Brain microvascular endothelial cell (primary cell): ENCODE measurements around the gene JUN.

Experiments used
- DNase-seq: peaks from one replicate; pipeline ENCODE4 v3.0.0-alpha.2; 2020
- H3K27ac ChIP-seq: fragments of 250-450 bp; sonication (Bioruptor Pico); 2 replicates; pipeline ENCODE4 v1.5.1; 2020; ENCODE audit warnings: mild to moderate bottlenecking, moderate library complexity
- H3K27me3 ChIP-seq: fragments of 250-450 bp; sonication (Bioruptor Pico); replicated peaks from 2 replicates; pipeline ENCODE4 v1.5.1; 2020; ENCODE audit warnings: mild to moderate bottlenecking
- H3K36me3 ChIP-seq: fragments of 250-450 bp; sonication (Bioruptor Pico); replicated peaks from 2 replicates; pipeline ENCODE4 v1.5.1; 2020; ENCODE audit warnings: mild to moderate bottlenecking
- H3K4me3 ChIP-seq: 2 replicates; pipeline ENCODE4 v1.5.1; 2011; ENCODE audit warnings: low read depth, mild to moderate bottlenecking, control low read depth, low read length, moderate library complexity
- in situ Hi-C: cut with HindIII; loops from 2 replicates; pipeline ENCODE4 v1.10.0; 2017; ENCODE audit warnings: low sequenced_read_pairs, low pct_ligation_motif_present
- TF ChIP-seq, protein P1 (sequence below): IDR thresholded peaks from 2 replicates; pipeline ENCODE4 v1.5.1; 2011; ENCODE audit warnings: low read depth, mild to moderate bottlenecking, moderate library complexity, low read length, control low read depth, inconsistent platforms; ENCODE audit errors: missing control alignments

JUN gene

DNA sequence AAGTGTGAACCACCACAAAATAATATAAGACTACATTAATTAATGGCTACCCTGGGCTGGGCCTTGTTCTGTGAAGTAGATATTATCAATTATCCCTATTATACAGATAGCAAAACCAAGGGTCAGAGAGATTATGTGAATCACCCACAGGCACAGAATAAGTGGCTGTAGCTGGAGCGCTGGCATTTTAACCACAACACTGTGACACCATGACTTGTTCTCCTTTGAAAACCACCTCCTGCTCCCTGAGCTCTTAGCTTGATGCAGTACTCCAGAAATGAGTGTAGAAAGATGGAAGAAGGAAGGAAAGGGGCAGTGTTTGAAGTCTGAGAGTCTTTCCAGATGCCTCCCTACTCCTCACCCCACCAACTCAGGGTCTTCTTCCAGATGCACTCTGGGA is 29.5 kb upstream of the JUN start:
- Histone ChIP-seq H3K27ac (no peak overlapping the region), H3K4me3 (no peak overlapping the region), H3K27me3 (no peaks in the 10 kb centered on the region), H3K36me3 (no peaks in the 10 kb centered on the region)
- no peak for DNase-seq
- TF ChIP-seq, protein P1, sequence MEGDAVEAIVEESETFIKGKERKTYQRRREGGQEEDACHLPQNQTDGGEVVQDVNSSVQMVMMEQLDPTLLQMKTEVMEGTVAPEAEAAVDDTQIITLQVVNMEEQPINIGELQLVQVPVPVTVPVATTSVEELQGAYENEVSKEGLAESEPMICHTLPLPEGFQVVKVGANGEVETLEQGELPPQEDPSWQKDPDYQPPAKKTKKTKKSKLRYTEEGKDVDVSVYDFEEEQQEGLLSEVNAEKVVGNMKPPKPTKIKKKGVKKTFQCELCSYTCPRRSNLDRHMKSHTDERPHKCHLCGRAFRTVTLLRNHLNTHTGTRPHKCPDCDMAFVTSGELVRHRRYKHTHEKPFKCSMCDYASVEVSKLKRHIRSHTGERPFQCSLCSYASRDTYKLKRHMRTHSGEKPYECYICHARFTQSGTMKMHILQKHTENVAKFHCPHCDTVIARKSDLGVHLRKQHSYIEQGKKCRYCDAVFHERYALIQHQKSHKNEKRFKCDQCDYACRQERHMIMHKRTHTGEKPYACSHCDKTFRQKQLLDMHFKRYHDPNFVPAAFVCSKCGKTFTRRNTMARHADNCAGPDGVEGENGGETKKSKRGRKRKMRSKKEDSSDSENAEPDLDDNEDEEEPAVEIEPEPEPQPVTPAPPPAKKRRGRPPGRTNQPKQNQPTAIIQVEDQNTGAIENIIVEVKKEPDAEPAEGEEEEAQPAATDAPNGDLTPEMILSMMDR: no peak
- in situ Hi-C loops: no loop called here

DNA sequence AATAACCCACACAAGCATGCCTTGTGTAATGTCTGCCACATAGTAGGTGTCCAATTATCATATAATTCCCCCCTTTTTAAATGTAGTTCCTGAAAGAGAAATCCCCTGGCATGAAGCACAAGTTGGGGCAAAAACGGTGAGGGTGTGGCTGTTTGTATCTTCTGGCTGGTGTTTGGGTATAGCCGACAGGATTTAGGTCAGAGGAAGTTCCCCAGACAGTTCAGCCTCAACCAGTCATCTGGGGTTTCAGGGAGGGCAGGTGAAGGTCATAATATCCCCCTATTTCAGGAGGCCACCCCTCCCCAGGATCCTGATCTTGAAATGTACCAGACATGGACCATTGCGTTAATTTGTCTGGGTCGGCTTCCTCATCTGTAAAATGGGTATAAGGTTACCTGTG is 29.1 kb upstream of the JUN start:
- no peak for DNase-seq
- TF ChIP-seq, protein P1: no peak
- no peak overlapping the region for H3K4me3 ChIP-seq
- in situ Hi-C loops: no loop called here
- H3K27me3 ChIP-seq: no peaks in the 10 kb centered on the region
- H3K27ac ChIP-seq: no peak overlapping the region
- H3K36me3 ChIP-seq: no peaks in the 10 kb centered on the region

DNA sequence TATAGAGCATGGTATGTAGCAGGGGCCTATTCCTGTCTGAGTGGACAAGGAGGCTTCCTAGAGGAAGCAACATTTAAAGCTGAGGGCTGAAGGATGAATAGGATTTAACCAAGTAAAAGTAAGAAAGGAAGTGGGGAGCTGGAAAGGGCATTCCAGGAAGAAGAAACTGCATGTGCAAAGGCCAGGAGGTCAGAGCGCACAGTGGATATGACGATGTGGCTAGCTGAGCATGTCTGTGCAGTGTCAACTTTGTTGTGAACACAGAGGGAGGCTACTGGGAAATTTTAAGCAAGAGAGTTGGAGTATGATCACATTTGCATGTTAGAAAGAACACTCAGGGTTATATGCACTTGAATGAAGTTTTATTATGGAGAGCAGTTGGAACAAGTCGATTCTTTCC is 28.6 kb upstream of the JUN start:
- Histone ChIP-seq H3K36me3 (no peaks in the 10 kb centered on the region), H3K27ac (no peak overlapping the region), H3K27me3 (no peaks in the 10 kb centered on the region), H3K4me3 (no peak overlapping the region)
- TF ChIP-seq, protein P1: no peak
- DNase-seq: no peak
- in situ Hi-C loops: no loop called here

DNA sequence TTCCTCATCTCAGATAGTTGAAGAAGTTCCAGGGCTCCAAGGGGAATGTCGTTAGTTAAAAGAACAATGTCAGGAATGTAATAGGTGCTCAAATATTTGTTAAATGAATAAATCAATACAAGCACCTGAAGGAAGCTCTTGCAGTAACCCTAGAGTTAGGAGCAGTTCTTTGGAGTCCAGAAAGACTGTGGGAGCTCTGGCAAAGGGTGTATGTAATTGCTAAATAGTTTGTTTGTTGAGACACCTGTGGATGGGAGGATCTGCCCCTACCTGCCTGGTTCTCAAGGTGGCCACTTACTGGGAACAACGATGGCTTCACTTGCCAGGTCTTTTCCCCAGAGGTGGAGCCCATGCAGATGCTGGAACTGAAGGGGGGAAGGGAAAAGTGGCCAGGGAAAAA is 27.5 kb upstream of the JUN start:
- in situ Hi-C loops: no loop called here
- Histone ChIP-seq H3K27ac (no peak overlapping the region), H3K36me3 (no peaks in the 10 kb centered on the region), H3K27me3 (no peaks in the 10 kb centered on the region), H3K4me3 (no peak overlapping the region)
- no peak for DNase-seq
- TF ChIP-seq, protein P1: no peak

DNA sequence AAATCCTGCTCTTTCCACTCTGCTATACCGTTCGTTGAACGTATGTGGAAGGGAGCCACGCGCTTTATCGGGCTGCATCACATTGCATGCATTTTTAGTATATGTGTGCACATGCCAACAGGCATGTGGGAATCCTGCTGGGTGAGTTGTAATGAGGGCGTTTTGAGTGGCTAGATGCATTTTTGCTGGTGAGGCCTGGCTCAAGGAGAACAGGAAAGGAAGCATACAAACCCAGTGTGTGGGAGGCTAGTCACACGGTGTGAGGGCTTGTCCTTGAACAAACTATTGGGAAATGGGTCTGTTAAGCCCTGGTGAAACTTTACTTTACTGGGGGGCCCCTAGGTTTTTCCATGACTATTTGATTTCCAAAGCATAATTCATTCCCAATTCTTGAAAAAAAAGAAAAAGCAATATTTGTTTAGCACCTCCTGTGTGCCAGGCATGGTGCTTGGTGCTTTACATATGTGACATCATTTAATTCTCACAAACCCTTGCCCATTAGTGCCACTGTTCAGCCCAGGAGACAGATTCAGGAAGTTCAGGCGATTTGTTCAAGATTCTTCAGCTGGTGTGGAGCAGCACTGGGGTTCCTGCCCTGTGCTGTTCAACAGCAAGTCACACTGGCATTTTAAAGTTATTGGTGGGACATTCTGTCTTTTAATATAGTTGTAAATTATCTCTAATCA is 25.6 kb upstream of the JUN start:
- in situ Hi-C loops: no loop called here
- no peak overlapping the region for H3K27ac ChIP-seq
- no peaks in the 10 kb centered on the region for H3K27me3 ChIP-seq
- TF ChIP-seq, protein P1: no peak
- H3K4me3 ChIP-seq: no peak overlapping the region
- no peaks in the 10 kb centered on the region for H3K36me3 ChIP-seq
- peak; percentile 62 for DNase-seq

DNA sequence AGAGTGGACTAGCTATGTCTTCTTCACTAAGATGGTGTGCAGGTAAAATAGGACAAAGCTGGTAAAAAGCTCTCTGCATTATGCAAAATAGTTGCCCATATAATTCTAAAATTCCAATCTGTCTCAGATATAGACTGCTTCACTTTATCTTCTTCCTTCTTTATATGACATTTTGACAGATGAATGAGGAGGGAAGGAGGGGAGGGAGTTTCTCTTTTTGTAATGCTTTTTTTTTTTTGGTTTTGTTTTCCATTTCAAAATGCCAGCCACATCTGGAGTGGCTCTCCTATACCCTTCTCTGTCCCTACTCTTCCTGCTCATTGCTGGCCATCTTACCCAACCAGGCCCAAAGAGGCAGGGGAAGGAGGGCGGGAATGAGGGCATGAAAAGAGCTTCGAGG is 24.2 kb upstream of the JUN start:
- Histone ChIP-seq H3K4me3 (no peak overlapping the region), H3K27ac (no peak overlapping the region), H3K36me3 (no peaks in the 10 kb centered on the region), H3K27me3 (no peaks in the 10 kb centered on the region)
- in situ Hi-C loops: no loop called here
- TF ChIP-seq, protein P1: no peak
- no peak for DNase-seq
